HG03039 (cell line): Measurements from ENCODE around the gene NLRC3.
"Not testable (repeated sequence)": the region's sequence is repeated elsewhere in the genome, so short reads cannot be mapped to it uniquely, and the experiment has no call there.

Experiments
- ATAC-seq: cut with Tn5 transposase; IDR thresholded peaks from one replicate; pipeline ENCODE4 v1.9.1; 2021; ENCODE audit warnings: mild to moderate bottlenecking, moderate library complexity; ENCODE audit not compliant: unreplicated experiment

The NLRC3 gene

DNA sequence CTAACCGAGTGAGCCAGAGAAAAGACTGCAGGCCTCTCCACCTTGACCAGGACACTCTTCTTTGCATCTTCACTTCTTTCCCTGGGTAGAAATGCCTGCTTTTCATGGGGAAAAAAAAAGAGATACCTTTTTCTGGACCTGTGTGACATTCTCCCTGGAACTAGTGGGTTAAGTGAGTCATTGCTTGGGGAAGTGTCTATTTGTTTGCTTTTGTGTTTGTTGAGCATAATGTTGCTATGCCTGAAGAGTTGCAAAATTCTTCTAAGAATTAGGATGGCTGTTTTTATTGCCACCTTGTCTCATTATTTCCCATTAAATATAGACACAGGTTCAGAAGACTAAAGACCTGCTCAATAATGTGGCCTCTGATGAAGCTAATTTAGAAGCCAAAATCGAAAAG lies 57.6 kb downstream of the NLRC3 start:
- ATAC-seq = no peak

DNA sequence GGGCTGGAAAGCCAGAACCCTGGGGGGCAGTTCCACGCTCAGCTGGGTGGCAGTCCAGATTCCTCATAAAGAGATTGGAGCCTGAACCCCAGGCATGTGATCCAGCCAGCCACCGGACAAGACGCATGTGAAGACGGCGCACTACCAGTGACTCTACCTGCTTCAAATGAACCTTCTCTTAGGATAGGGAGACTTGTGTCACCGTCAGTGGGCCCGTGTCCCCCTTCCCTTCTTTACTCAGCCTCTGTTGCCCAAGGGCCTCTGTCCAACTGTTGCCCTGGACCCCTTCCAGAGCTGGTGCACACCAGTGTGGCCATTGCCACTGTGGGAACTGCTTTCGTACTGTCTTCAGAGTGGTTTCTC lies 58.2 kb downstream of the NLRC3 start:
- ATAC-seq = no peak

DNA sequence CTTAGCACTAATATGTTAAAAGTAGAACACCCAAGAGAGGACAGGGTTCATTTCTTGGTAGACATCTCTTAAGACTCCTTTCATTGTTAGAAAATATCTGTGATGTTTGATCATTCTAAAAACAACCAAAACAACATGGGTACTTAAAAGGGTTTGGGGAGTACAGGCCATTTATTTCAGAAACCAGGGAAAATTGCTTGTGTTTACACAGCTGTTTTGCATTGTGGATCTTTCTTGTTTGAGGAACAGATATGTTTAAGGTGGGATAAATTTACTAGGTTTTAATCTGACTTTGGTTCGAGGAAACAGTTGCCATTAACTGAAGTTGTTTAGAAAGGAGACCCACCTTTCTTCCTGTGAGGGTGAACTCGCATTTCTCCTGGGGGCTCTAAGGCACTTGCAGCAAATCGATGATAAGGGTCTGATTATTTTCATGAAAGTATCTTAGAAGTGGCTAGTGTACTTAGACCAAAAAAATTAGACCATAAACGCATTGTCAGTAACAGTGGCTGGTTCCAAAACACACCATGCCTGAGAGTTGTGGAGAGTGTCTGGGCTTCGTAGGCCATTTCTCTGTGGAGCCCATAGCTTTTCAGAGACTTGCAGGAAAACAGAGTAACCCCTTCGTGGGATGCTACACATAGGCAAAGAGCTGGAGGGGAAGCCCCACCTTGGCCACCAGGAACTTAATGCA lies 58.8 kb downstream of the NLRC3 start:
- no peak for ATAC-seq

DNA sequence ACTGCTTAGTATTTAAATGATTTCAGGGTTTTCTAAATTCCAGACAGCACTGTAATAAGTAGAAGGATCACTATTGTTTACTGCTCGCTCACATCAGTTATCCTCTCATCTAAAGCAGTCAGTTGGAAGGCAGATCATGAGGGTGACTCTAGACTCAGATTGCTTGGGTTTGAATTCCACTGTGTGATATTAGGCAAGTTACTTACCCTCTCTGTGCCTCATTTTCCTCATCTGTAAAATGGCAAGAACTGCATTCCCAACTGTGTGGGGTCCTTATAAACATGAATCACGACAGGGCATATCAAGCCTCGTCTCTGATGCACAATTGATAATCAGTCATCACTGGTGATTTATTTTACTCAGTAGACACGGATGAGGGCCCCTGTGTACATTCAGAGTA lies 61.3 kb downstream of the NLRC3 start:
- no peak for ATAC-seq

DNA sequence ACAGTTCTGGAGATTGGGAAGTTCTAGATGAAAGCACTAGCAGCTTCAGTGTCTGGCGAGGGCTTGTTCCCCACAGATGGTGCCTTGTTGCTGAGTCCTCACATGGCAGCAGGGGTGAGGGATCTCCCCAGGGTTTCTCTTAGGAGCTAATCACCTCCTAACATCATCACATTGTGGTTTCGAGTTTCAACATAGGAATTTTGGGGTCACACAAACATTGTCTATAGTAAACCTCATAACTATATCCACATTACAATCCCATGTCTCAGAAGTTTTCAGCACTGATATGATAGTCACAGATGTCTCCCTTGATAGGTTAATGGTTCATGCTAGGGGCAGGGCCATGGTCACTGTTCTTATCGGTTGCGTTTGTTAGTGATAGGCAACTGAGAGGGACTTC lies 62.6 kb downstream of the NLRC3 start:
- no peak for ATAC-seq

DNA sequence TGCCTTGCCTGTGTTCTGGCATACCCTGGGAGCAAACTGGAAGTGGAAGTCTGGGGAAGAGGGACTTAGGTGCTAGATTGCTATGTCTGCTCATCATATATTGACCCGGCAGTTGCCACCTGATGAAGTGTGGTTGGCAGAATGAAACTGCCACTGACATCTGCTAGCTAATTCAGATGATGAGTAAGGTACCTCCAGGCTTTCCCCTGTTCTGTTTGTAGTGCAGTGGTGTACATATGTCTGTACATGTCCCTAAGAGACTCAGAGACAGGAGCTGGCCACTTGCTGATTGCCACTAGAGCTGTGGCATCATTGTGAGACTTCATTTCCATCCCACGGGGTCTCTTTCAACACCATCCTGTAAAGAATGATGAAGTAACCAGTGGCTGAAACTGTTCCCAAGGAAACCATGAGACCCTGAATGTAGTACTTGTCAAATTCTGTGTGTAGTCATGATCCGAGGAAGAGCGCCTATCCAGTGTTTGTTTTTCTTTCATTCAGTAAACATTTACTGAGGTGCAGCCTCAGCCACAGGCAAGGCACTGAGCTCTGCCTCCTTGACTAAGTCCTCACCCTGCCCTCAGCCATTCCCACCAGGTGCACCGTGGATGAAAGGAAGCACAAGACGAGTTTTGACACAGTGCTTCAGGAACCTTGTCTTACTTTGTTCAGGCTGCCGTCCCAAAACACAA lies 63.2 kb downstream of the NLRC3 start:
- no peak for ATAC-seq

DNA sequence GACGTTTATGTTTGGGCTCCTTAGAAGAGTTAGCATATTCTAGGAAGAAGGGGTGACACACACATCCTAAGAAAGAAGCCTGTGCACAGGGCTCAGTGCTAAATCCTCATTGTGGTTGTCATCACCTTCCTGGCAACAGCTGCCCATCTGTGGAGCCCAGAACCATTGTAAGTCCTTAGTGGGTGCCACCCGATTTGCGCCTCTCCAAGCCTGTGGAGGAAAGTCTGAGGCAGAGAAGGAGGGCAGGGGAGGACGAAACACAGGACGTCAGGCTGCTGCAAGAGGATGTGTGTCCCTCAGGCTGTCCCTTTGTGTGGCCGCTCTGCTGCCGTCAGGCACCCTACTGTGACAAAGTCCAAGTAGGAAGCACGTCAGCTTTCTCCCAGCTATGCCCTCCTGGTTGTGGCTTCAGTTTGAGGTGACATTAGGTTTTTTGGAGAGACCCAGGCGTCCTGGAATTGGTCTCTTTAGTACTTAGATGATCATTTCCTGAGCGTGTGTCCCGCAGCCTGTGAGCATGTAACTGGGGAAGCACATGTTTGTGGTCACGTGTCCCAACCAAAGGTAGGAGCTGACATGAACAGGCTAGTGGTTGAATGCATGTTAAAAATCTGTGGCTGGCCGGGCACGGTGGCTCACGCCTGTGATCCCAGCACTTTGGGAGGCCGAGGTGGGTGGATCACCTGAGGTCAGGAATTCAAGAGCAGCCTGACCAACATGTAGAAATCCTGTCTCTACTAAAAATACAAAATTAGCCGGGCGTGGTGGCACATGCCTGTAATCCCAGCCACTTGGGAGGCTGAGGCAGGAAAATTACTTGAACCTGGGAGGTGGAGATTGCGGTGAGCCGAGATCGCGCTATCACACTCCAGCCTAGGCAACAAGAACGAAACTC lies 65.7 kb downstream of the NLRC3 start:
- no peak for ATAC-seq

DNA sequence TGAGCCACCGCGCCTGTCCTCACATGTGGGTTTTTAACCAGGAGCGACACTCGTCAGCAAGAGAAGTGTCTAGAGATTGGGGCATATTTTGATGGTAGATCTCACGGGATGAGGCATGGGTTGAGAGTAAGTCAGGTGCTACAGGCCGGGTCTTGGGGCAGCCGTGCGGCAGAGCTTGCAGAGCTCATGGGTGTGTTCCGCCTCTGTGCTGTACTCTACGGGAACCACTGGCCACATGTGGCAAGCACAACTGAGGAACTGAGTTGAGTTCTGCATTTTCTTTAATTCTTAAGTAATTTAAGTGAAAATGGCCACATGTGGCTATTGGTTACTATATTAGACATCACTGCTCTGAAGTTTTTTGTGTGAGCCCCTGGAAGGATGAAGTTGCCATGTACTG lies 66.8 kb downstream of the NLRC3 start:
- no peak for ATAC-seq

DNA sequence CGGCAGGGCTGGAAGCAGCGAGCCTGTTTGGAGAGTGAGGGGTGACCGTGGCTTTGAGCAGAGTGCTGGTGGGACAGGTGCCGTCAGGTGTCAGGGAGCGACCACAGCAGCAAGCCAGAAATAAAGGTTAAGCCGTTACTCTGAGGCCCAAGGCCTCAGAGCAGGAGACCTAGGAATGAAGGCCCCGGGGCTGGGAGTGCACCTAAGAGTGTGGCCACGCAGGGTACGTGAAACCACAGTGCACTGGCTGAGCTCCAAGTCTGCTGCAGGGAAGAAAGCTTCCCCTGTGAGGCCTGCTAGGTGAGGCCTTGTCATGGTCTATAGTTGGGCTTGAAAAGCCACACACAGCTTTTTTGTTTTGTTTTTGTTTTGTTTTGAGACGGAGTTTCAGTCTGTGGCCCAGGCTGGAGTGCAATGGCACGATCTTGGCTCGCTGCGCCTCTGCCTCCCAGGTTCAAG lies 67.7 kb downstream of the NLRC3 start:
- ATAC-seq = no peak

DNA sequence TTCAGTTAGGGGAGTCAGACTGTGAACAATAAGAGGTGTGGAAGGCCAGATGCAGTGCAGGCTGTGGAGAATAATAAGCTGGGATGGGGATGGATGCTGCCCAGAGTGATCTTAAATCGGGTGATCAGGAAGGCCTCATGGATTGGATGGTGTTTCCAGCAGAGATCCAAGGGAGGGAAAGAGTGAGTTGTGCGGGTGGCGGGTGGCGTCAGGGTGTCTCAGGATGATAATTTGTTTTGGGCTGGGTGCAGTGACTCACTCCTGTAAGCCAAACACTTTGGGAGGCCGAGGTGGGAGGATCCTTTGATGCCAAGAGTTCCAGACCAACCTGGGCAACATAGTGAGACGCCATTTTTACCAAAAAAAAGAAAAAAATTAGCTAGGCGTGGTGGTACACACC lies 68.5 kb downstream of the NLRC3 start:
- no peak for ATAC-seq

DNA sequence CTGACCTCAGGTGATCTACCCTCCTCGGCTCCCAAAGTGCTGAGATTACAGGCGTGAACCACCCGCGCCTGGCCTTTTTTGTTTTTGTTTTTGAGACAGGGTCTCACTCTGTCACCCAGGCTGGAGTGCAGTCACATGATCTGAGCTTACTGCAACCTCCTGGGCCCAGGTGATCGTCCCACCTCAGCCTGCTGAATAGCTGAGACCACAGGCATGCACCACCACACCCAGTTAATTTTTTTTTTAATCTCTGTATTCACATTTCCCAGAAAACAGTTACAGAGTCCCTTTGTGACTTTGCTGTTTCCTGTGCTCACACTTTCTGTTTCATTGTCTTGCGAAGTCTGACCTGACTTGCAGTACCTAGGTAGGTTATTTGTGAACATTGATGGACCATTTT lies 73.7 kb downstream of the NLRC3 start:
- ATAC-seq = no peak

DNA sequence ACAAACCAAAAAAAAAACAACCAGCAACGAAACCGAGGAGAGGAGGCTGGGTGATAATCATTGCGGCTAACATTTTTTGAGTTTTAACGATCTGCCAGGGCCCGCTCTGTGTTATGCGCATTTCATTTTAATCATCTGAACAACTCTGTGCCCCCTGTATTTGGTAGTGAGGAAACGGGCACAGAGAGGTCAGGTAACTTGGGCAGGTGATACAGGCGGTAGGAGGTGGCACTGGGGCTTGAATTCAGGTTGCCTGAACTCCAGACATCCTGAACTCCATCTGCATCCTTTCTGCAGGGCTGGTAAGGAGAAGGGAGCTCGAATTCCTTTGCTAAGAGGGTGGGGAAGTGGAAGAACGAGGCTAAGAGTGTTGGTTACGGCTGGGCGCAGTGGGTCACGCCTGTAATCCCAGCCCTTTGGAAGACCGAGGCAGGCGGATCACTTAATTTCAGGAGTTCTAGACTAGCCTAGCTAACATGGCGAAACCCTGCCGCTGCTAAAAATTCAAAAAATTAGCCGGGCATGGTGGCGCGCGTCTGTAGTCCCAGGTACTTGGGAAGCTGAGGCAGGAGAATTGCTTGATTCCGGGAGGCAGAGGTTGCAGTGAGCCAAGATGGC lies 75.3 kb downstream of the NLRC3 start:
- ATAC-seq = no peak

DNA sequence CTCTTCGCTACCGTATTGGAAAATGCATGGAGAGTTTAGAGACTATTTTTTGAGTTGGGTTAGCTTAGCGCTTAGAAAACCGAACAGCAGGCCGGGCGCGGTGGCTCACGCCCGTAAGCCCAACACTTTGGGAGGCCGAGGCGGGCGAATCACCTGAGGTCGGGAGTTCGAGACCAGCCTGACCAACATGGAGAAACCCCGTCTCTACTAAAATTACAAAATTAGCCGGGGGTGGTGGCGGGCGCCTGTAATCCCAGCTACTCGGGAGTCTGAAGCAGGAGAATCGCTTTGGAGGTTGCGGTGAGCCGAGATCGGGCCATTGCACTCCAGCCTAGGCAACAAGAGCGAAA lies 75.8 kb downstream of the NLRC3 start:
- ATAC-seq = not testable (repeated sequence)

DNA sequence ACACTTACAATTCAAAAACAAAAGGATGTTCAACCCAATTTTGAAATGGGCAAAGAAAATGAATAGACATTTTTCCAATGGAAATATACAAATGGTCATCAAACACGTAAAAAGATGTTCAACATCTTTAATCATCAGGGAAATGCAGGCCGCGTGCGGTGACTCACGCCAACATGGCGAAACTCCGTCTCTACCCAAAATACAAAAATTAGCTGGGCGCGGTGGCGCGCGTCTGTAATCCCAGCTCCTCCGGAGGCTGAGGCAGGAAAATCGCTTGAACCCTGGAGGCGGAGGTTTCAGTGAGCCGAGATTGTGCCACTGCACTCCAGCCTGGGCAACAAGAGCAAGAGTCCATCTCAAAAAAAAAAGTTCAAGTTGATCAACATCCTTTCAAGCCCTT lies 78.2 kb downstream of the NLRC3 start:
- ATAC-seq = no peak

DNA sequence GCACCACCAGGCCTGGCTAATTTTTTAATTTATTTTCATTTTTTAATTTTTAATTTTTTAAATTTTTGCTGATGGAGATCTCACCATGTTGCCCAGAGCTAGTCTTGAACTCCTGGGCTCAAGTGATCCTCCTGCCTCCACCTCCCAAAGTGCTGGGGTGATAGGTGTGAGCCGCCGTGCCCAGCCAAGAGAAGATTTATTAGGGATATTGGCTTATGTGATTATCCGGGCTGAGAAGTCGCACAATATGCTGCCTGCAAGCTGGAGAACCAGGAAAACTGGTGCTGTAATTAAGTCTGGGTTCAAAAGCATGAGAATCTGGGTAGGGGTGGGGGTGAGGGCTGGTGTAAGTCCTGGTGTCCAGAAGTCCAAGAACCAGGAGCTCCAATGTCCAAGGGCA lies 79.4 kb downstream of the NLRC3 start:
- no peak for ATAC-seq

DNA sequence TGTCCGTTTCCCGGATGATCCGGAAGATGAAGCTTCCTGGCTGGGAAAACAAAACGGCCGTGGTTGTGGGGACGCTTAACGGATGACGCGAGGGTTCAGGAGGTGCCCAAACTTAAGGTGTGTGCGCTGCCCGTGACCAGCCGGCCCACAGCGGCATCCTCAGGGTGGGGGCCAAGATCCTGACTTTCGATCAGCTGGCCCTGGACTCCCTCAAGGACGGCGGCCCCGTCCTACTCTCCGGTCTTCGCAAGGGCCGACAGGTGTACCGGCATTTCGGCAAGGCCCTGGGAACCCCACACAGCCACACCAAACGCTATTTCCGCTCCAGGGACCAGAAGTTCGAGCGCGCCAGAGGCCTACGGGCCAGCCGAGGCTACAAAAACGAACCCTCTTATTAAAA lies 80.8 kb downstream of the NLRC3 start:
- no peak for ATAC-seq

DNA sequence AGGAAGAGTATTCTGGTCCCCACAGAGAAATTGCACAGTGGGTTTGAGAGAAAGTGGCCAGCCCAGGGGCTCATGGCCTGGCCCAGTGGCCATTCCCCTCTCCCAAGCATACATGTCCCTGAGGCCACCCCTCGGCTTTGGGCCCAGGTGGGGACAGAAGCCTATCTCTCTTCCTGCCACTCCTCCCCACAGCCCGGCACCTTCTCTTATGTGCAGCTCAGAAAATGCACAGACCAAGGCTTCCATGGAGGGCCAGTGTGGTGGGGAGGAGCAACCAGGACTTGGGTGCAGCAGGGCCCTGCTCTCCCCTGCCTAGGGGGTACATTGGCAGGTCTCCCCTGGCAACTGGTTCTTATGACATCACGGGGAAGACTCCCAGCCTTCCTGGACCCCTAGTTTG lies 82.0 kb downstream of the NLRC3 start, which contains the start of gene C16orf90:
TSS of gene C16orf90 (minus strand) at position 314 of the 400 bp plus-strand sequence. CDS start at position 246, 68 bp downstream.
- no peak for ATAC-seq

DNA sequence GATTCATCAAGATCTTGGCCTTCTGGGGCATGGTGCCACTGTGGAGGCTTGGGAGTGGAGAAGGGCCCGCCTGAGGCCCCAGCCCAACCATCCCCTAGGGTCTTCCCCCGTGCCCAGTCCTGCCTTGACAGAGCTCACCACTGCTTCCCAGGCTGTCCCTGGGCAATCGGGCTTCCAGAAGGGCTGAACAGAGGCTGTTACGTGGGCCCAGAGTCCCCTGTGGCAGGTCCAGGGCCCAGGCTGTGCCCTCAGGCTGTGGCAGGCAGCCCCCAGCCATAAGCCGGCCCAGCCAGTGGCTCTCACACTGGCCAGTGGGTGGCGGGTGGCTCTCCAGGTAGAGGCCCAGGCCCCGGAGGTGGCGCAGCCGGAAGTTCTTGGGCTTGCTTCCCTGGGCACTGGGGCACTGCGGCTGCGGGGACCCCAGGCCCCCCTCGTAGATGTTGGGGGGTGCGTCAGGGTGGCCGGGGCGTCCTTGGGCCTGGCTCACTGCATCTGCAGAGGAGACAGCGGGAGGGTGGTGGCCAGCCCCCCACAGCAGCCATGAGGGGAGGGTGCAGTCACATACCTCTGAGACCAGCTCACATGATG lies 82.7 kb downstream of the NLRC3 start:
- no peak for ATAC-seq

DNA sequence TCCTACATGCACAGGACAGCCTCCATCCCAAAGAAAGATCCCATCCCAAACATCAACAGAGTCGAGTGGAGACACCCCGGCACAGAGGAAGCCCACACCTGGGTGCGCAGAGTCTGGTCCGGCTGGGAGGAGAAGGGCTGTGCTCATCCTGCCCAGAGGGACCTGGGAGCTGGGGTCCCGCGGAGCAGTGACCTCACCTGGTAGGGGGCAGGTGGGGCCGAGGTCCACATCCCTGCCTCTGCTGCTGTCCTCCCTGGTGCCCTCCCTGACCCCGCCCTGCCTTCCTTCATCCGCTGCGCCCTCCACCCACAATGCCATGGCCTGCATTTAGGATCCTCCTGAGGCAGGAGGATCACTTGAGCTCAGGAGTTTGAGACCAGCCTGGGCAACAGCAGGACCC lies 84.8 kb downstream of the NLRC3 start:
- no peak for ATAC-seq

DNA sequence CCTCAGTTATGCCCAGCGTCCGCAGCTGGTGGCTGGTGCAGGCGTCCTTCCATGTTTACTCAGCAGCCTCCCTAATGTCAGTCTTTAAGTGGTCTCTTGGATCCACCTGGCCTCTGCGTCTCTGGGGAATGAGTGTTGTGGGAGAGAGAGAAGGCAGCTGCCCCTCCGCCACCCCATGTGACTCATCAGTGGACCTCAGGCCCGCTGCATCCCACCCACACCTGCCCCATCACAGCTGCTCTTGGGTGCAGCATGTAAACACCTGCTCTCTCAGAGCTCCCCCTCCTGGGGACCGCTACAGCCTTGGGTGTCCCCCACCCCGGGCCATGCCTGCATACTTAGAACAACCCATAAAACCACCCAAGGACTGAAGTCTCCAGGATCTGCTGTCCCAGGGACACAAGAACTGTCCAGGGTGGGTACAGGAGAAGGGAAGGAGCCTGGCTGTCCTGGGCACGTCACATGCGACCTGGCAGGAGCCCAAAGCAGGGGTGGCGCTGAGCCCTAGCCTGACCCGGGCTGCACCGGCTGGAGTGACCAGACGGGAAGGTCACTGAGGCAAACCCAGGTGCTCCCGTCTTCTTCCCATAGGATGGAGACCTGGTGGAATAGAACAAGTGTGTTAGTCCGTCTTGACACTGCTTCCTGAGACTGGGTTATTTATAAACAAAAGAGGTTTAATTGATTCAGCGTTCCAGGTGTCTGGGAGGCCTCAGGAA lies 86.1 kb downstream of the NLRC3 start:
- no peak for ATAC-seq
